ENCODE measurements around the gene ARHGEF4.

GRCh38 chr2:130836501-130837174 lies at the start of gene ARHGEF4:
- no peak for TF ChIP-seq CTCF (IDR thresholded peaks at IDR 0.05)
- TF ChIP-seq POLR2A (IDR thresholded peaks at IDR 0.05): no peak
